Astrocyte (in vitro differentiated cells and primary cell): ENCODE data around the gene PRRX2. TPM values are rescaled to one million over a fixed set of nuclear protein-coding genes. Genes with fewer than 3 reads are reported as not detected.

Source experiments
- DNase-seq: peaks from one replicate; pipeline ENCODE4 v3.0.0-alpha.2; 2010; ENCODE audit warnings: low read depth
- FAIRE-seq: peaks from 2 replicates; lab custom pipeline; 2011; peaks lifted over from hg19 to GRCh38; lab: Jason Lieb, UNC
- H2AFZ ChIP-seq: 2 replicates; pipeline ENCODE4 v1.6.0; 2012; ENCODE audit warnings: low read depth, low read length, inconsistent platforms
- H3K27ac ChIP-seq: 2 replicates; pipeline ENCODE4 v1.5.1; 2011; ENCODE audit warnings: low read depth, low read length, inconsistent platforms
- H3K27me3 ChIP-seq: 2 replicates; pipeline ENCODE4 v1.6.0; 2011; ENCODE audit warnings: low read length, inconsistent platforms; ENCODE audit not compliant: insufficient read depth
- H3K36me3 ChIP-seq: 2 replicates; pipeline ENCODE4 v1.5.1; 2011; ENCODE audit warnings: low read length, inconsistent platforms; ENCODE audit not compliant: insufficient read depth
- H3K4me1 ChIP-seq: 2 replicates; pipeline ENCODE4 v1.5.1; 2011; ENCODE audit warnings: low read length, inconsistent platforms; ENCODE audit not compliant: insufficient read depth
- H3K4me2 ChIP-seq: 2 replicates; pipeline ENCODE4 v1.6.0; 2012; ENCODE audit warnings: low read length, inconsistent platforms
- H3K4me3 ChIP-seq: 2 replicates; pipeline ENCODE4 v1.5.1; 2011; ENCODE audit warnings: low read depth, mild to moderate bottlenecking, low read length, inconsistent platforms; ENCODE audit not compliant: insufficient read depth
- H3K79me2 ChIP-seq: 2 replicates; pipeline ENCODE4 v1.6.0; 2012; ENCODE audit warnings: mild to moderate bottlenecking, low read length, inconsistent platforms; ENCODE audit not compliant: insufficient read depth
- H3K9ac ChIP-seq: 2 replicates; pipeline ENCODE4 v1.6.0; 2012; ENCODE audit warnings: mild to moderate bottlenecking, low read length, inconsistent platforms
- H3K9me3 ChIP-seq: 2 replicates; pipeline ENCODE4 v1.5.1; 2012; ENCODE audit warnings: low read depth, mild to moderate bottlenecking, low read length, inconsistent platforms; ENCODE audit not compliant: insufficient read depth
- H4K20me1 ChIP-seq: 2 replicates; pipeline ENCODE4 v1.6.0; 2012; ENCODE audit warnings: low read length, inconsistent platforms; ENCODE audit not compliant: insufficient read depth
- H3K27ac Mint-ChIP-seq: one replicate; pipeline ENCODE4 v1.8.0; 2021; ENCODE audit warnings: mild to moderate bottlenecking, mixed read lengths; ENCODE audit not compliant: unreplicated experiment
- H3K27me3 Mint-ChIP-seq: one replicate; pipeline ENCODE4 v1.8.0; 2021; ENCODE audit warnings: low read depth, mixed read lengths; ENCODE audit not compliant: unreplicated experiment
- H3K36me3 Mint-ChIP-seq: one replicate; pipeline ENCODE4 v1.8.0; 2021; ENCODE audit warnings: low read depth, mixed read lengths; ENCODE audit not compliant: unreplicated experiment
- H3K4me1 Mint-ChIP-seq: one replicate; pipeline ENCODE4 v1.8.0; 2021; ENCODE audit warnings: low read depth, mixed read lengths; ENCODE audit not compliant: unreplicated experiment
- H3K4me3 Mint-ChIP-seq: one replicate; pipeline ENCODE4 v1.8.0; 2021; ENCODE audit warnings: mild to moderate bottlenecking, moderate library complexity, mixed read lengths; ENCODE audit not compliant: unreplicated experiment
- H3K9me3 Mint-ChIP-seq: one replicate; pipeline ENCODE4 v1.8.0; 2021; ENCODE audit warnings: mild to moderate bottlenecking, mixed read lengths; ENCODE audit not compliant: unreplicated experiment
- EZH2 ChIP-seq: IDR thresholded peaks from 2 replicates; pipeline ENCODE4 v1.6.1; 2012; ENCODE audit warnings: mild to moderate bottlenecking, low read length, inconsistent platforms; ENCODE audit not compliant: insufficient read depth
- total RNA-seq: library from RNA; stranded (reverse); gene quantifications from 2 replicates; pipeline ENCODE4 v1.2.1, GENCODE V29; 2021
- TF ChIP-seq, protein P1 (sequence below): IDR thresholded peaks from 2 replicates; pipeline ENCODE4 v1.5.1; 2011; ENCODE audit warnings: low read depth, mild to moderate bottlenecking, inconsistent platforms, low read length, moderate library complexity; ENCODE audit not compliant: insufficient read depth

Gene PRRX2
- total RNA-seq, 1 donor from 2014 or later = not detected

DNA sequence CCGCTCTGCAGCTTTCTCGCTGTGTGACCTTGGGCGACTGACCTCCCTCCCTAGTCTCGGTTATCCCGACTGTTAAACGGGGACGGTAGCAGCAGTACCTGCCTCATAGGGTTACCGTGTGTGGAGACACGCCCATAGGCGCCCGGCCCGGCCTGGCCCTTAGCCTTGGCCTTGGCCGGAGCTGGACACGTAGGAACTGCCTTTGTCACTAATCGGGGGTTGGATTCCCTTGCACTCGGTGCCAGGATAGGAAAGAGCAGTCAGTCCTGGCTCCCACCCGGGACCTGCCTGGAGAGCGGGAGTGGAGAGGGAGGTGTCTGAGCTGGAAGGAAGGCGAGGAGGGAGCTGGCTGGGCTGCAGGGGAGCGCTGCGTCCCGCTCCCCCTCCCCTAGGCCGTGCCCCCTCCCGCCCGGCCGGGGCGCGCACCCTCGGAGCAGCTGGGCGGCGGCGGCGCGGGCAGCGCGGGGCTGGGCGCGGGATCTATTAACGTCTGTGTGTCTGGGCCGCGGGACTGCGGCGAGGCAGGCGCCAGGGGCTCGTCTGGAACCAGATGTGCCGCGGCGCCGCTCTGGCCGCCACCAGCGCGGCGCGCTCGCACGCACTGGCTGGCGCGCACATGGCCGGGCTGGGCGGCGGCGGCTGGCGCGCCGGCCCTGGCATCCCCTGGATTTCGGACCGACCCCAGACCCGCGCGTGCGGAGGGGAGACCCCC, 31.7 kb downstream of the PRRX2 start:
- Histone ChIP-seq H3K36me3 (no peaks in the 10 kb centered on the region), H2AFZ (peak overlapping the region; percentile 57), H3K4me3 (peak overlapping the region; percentile 50), H3K4me2 (peak overlapping the region; percentile 91), H3K9ac (peak overlapping the region; percentile 77), H3K27me3 (peaks cover 10% of the 10 kb centered on the region), H4K20me1 (no peaks in the 10 kb centered on the region), H3K79me2 (no peaks in the 10 kb centered on the region), H3K4me1 (peaks cover 11% of the 10 kb centered on the region), H3K9me3 (no peaks in the 10 kb centered on the region), H3K27ac (peak overlapping the region; percentile 12)
- Mint-ChIP-seq H3K4me1 (no peaks in the 10 kb centered on the region), H3K4me3 (peak overlapping the region; percentile 77), H3K27me3 (peaks cover 50% of the 10 kb centered on the region), H3K9me3 (peaks cover 3% of the 10 kb centered on the region), H3K36me3 (no peaks in the 10 kb centered on the region), H3K27ac (no peak overlapping the region)
- peak; percentile 44 for DNase-seq
- FAIRE-seq = no peak
- no peak for TF ChIP-seq EZH2
- TF ChIP-seq, protein P1, sequence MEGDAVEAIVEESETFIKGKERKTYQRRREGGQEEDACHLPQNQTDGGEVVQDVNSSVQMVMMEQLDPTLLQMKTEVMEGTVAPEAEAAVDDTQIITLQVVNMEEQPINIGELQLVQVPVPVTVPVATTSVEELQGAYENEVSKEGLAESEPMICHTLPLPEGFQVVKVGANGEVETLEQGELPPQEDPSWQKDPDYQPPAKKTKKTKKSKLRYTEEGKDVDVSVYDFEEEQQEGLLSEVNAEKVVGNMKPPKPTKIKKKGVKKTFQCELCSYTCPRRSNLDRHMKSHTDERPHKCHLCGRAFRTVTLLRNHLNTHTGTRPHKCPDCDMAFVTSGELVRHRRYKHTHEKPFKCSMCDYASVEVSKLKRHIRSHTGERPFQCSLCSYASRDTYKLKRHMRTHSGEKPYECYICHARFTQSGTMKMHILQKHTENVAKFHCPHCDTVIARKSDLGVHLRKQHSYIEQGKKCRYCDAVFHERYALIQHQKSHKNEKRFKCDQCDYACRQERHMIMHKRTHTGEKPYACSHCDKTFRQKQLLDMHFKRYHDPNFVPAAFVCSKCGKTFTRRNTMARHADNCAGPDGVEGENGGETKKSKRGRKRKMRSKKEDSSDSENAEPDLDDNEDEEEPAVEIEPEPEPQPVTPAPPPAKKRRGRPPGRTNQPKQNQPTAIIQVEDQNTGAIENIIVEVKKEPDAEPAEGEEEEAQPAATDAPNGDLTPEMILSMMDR = no peak

GRCh38 chr9:129697656-129698253, 32.3 kb downstream of the PRRX2 start:
- peaks cover 11% of the 10 kb centered on the region for H3K4me1 ChIP-seq
- TF ChIP-seq, protein P1 = no peak
- TF ChIP-seq EZH2 = no peak
- H3K27ac Mint-ChIP-seq = no peak overlapping the region
- no peaks in the 10 kb centered on the region for H3K9me3 ChIP-seq
- no peaks in the 10 kb centered on the region for H3K36me3 Mint-ChIP-seq
- no peaks in the 10 kb centered on the region for H4K20me1 ChIP-seq
- peak; percentile 53 for DNase-seq
- H3K27me3 Mint-ChIP-seq = peaks cover 54% of the 10 kb centered on the region
- no peak overlapping the region for H3K4me3 Mint-ChIP-seq
- H3K27ac ChIP-seq = peak overlapping the region; percentile 12
- H3K9me3 Mint-ChIP-seq = no peaks in the 10 kb centered on the region
- H3K4me3 ChIP-seq = peak overlapping the region; percentile 50
- peak overlapping the region; percentile 57 for H2AFZ ChIP-seq
- H3K9ac ChIP-seq = peak overlapping the region; percentile 77
- no peaks in the 10 kb centered on the region for H3K79me2 ChIP-seq
- H3K27me3 ChIP-seq = peaks cover 10% of the 10 kb centered on the region
- FAIRE-seq = no peak
- no peaks in the 10 kb centered on the region for H3K36me3 ChIP-seq
- H3K4me2 ChIP-seq = peak overlapping the region; percentile 91
- H3K4me1 Mint-ChIP-seq = peaks cover 4% of the 10 kb centered on the region

GRCh38 chr9:129698254-129698757, 32.9 kb downstream of the PRRX2 start:
- peaks cover 4% of the 10 kb centered on the region for H3K4me1 Mint-ChIP-seq
- H3K36me3 Mint-ChIP-seq = no peaks in the 10 kb centered on the region
- H3K9me3 Mint-ChIP-seq = no peaks in the 10 kb centered on the region
- peaks cover 11% of the 10 kb centered on the region for H3K4me1 ChIP-seq
- no peak overlapping the region for H3K4me2 ChIP-seq
- no peak overlapping the region for H3K27ac ChIP-seq
- FAIRE-seq (no peak), DNase-seq (peak; percentile 12)
- no peak overlapping the region for H3K4me3 ChIP-seq
- peaks cover 56% of the 10 kb centered on the region for H3K27me3 Mint-ChIP-seq
- no peak overlapping the region for H3K9ac ChIP-seq
- H3K36me3 ChIP-seq = no peaks in the 10 kb centered on the region
- no peak overlapping the region for H2AFZ ChIP-seq
- H3K27ac Mint-ChIP-seq = no peak overlapping the region
- no peaks in the 10 kb centered on the region for H3K79me2 ChIP-seq
- TF ChIP-seq EZH2 = no peak
- TF ChIP-seq, protein P1 = no peak
- H3K9me3 ChIP-seq = no peaks in the 10 kb centered on the region
- no peak overlapping the region for H3K4me3 Mint-ChIP-seq
- no peaks in the 10 kb centered on the region for H4K20me1 ChIP-seq
- peaks cover 10% of the 10 kb centered on the region for H3K27me3 ChIP-seq
